ENCODE results near the gene C3orf18. TPM values are rescaled to one million over a fixed set of nuclear protein-coding genes. Genes with fewer than 3 reads are reported as not detected.
"Not testable (repeated sequence)": the region's sequence is repeated elsewhere in the genome, so short reads cannot be mapped to it uniquely, and the experiment has no call there.

C3orf18 gene
- total RNA-seq, 1 donor from 2014 or later = 5.9 TPM

- Mint-ChIP-seq H3K27ac (no peak overlapping the region), H3K4me1 (peaks cover 28% of the 10 kb centered on the region), H3K36me3 (ENCODE audit: low read depth) (no peaks in the 10 kb centered on the region), H3K9me3 (no peaks in the 10 kb centered on the region), H3K27me3 (peaks cover 3% of the 10 kb centered on the region), H3K4me3 (no peak overlapping the region)
- ChIA-PET POLR2A (no interaction called here), CTCF (interaction anchor here (1.7 kb wide), 1 partner anchor 97 kb away, joined by 7 read pairs; no protein-coding TSS in a partner anchor)
- intact Hi-C loops (cut with micrococcal nuclease) = loop anchor here (2.0 to 5.0 kb wide), 2 partner anchors 24 to 161 kb away; partner anchors contain the start of gene TMEM115
- no peak for DNase-seq
- ATAC-seq (ENCODE audit: low read depth) = no peak
- no peak for TF ChIP-seq CTCF (IDR thresholded peaks at IDR 0.05)
These were observed 49.1 kb downstream of the C3orf18 start for GRCh38 chr3:50518436-50518835.

- H3K27me3 Mint-ChIP-seq = peaks cover 3% of the 10 kb centered on the region
- CTCF ChIA-PET = interaction anchor here (0.9 to 1.7 kb wide), 2 partner anchors 21 to 98 kb away, joined by 3 to 7 read pairs; no protein-coding TSS in a partner anchor
- no peak overlapping the region for H3K4me3 Mint-ChIP-seq
- H3K27ac Mint-ChIP-seq = no peak overlapping the region
- intact Hi-C loops (cut with micrococcal nuclease) = loop anchor here (2.0 to 5.0 kb wide), 2 partner anchors 25 to 160 kb away; partner anchors contain the start of gene TMEM115
- no peaks in the 10 kb centered on the region for H3K36me3 Mint-ChIP-seq (ENCODE audit: low read depth)
- TF ChIP-seq CTCF (IDR thresholded peaks at IDR 0.05) = no peak
- no peaks in the 10 kb centered on the region for H3K9me3 Mint-ChIP-seq
- ATAC-seq (ENCODE audit: low read depth) (no peak), DNase-seq (no peak)
- POLR2A ChIA-PET = interaction anchor here (1.3 kb wide), 1 partner anchor 52 kb away, joined by 4 read pairs; the partner anchor contains the start of gene HEMK1
- peaks cover 28% of the 10 kb centered on the region for H3K4me1 Mint-ChIP-seq
These were observed 49.8 kb downstream of the C3orf18 start for GRCh38 chr3:50517721-50518206.

GRCh38 chr3:50516440-50516871 lies 51.1 kb downstream of the C3orf18 start:
- H3K4me3 Mint-ChIP-seq = peak overlapping the region; percentile 71
- H3K9me3 Mint-ChIP-seq = no peaks in the 10 kb centered on the region
- TF ChIP-seq CTCF (IDR thresholded peaks at IDR 0.05) = no peak
- H3K4me1 Mint-ChIP-seq = peaks cover 28% of the 10 kb centered on the region
- intact Hi-C loops (cut with micrococcal nuclease) = loop anchor here (5.0 kb wide), 1 partner anchor 159 kb away; the partner anchor contains the start of gene TMEM115
- H3K36me3 Mint-ChIP-seq (ENCODE audit: low read depth) = no peaks in the 10 kb centered on the region
- POLR2A ChIA-PET = interaction anchor here (1.2 kb wide), 1 partner anchor 50 kb away, joined by 3 read pairs; the partner anchor contains the start of gene C3orf18
- ATAC-seq (ENCODE audit: low read depth) (no peak), DNase-seq (no peak)
- CTCF ChIA-PET = interaction anchor here (1.5 to 1.7 kb wide), 2 partner anchors 26 to 95 kb away, joined by 3 to 5 read pairs; partner anchors contain the start of gene CISH
- peak overlapping the region; percentile 85 for H3K27ac Mint-ChIP-seq
- peaks cover 3% of the 10 kb centered on the region for H3K27me3 Mint-ChIP-seq

GRCh38 chr3:50515565-50516439 lies 51.7 kb downstream of the C3orf18 start:
- POLR2A ChIA-PET = interaction anchor here (1.2 to 1.3 kb wide), 2 partner anchors 51 to 96 kb away, joined by 3 read pairs; partner anchors contain the start of genes C3orf18 and CISH

GRCh38 chr3:50512908-50513307 lies 54.6 kb downstream of the C3orf18 start:
- peaks cover 25% of the 10 kb centered on the region for H3K4me1 Mint-ChIP-seq
- H3K27ac Mint-ChIP-seq; H3K27me3 Mint-ChIP-seq; H3K9me3 Mint-ChIP-seq; ATAC-seq (ENCODE audit: low read depth); intact Hi-C loops (cut with micrococcal nuclease); H3K4me3 Mint-ChIP-seq; POLR2A ChIA-PET; H3K36me3 Mint-ChIP-seq (ENCODE audit: low read depth); CTCF ChIA-PET; DNase-seq: not testable (repeated sequence)

More at GRCh38 chr3:50515565-50516439, 51.7 kb downstream of the C3orf18 start:
- H3K36me3 Mint-ChIP-seq (ENCODE audit: low read depth) = no peaks in the 10 kb centered on the region
- CTCF ChIA-PET = interaction anchor here (1.5 to 1.7 kb wide), 3 partner anchors 27 to 96 kb away, joined by 3 to 5 read pairs (median 4); partner anchors contain the start of gene CISH
- peaks cover 3% of the 10 kb centered on the region for H3K27me3 Mint-ChIP-seq
- H3K9me3 Mint-ChIP-seq = no peaks in the 10 kb centered on the region
- peaks cover 28% of the 10 kb centered on the region for H3K4me1 Mint-ChIP-seq
- intact Hi-C loops (cut with micrococcal nuclease) = loop anchor here (1.0 to 5.0 kb wide), 2 partner anchors 13 to 159 kb away; partner anchors contain the start of genes CACNA2D2 and TMEM115
- peak overlapping the region; percentile 85 for H3K27ac Mint-ChIP-seq
- no peak for TF ChIP-seq CTCF (IDR thresholded peaks at IDR 0.05)
- ATAC-seq (ENCODE audit: low read depth) = peak; percentile 81
- peak overlapping the region; percentile 71 for H3K4me3 Mint-ChIP-seq
- DNase-seq = peak; percentile 29

Measured in activated B cell treated with CpG ODN at 0.5 μM for 24 hours (primary cell).